NB4 (cell line): Measurements from ENCODE around the gene RAB1B.

Experiments
- MYC ChIP-seq: IDR thresholded peaks from 2 replicates; pipeline ENCODE4 v1.6.1; 2011; ENCODE audit warnings: low read depth, low read length
- TF ChIP-seq, protein P1 (sequence below): IDR thresholded peaks from one replicate; pipeline ENCODE4 v1.5.1; 2012; ENCODE audit warnings: low read depth, low read length

DNA sequence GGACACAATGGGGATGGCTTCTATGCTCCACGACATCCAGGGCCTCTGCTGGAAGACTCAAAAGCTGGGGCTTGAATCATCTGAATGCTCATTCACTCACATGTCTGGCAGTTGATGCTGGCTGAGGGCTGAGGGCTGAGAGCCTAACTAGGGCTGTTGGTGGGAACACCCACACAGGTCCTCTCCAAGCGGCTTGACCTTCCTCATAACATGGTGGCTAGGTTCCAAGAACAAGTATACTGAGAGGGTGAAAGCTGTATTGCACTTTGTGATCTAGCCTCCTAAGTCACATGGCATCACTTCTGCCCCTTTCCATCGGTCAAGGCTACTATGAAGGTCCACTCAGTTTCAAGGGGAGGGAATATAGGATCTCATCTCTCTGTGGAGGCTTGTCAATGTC is 30.7 kb downstream of the RAB1B start:
- TF ChIP-seq, protein P1, sequence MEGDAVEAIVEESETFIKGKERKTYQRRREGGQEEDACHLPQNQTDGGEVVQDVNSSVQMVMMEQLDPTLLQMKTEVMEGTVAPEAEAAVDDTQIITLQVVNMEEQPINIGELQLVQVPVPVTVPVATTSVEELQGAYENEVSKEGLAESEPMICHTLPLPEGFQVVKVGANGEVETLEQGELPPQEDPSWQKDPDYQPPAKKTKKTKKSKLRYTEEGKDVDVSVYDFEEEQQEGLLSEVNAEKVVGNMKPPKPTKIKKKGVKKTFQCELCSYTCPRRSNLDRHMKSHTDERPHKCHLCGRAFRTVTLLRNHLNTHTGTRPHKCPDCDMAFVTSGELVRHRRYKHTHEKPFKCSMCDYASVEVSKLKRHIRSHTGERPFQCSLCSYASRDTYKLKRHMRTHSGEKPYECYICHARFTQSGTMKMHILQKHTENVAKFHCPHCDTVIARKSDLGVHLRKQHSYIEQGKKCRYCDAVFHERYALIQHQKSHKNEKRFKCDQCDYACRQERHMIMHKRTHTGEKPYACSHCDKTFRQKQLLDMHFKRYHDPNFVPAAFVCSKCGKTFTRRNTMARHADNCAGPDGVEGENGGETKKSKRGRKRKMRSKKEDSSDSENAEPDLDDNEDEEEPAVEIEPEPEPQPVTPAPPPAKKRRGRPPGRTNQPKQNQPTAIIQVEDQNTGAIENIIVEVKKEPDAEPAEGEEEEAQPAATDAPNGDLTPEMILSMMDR, result no peak
- TF ChIP-seq MYC, result no peak
